Adrenal gland (tissue), 12 donors: ENCODE measurements around the gene TPSD1. TPM values are rescaled to one million over a fixed set of nuclear protein-coding genes. Genes with fewer than 3 reads are reported as not detected.

Source experiments
- DNase-seq, 7 donors: peaks; one replicate each; pipeline ENCODE4 v3.0.0-alpha.2; 2019 to 2020
- H3K27ac ChIP-seq, 5 donors: fragments of 200-600 bp; sonication (generic) in 4 of 5; 1 replicate in 3 of 5; 2 replicates in 2 of 5; pipeline versions ENCODE4 v1.5.1 to v1.8.0; 2016 to 2020; ENCODE audit warnings: mild to moderate bottlenecking in 1 of 5
- H3K27me3 ChIP-seq: fragments of 200-600 bp; 2 replicates; pipeline ENCODE4 v1.8.0; 2021
- H3K36me3 ChIP-seq, 2 donors: fragments of 200-600 bp; replicated peaks in 1 of 2; 1 replicate in 1 of 2; 2 replicates in 1 of 2; pipeline versions ENCODE4 v1.5.1 to v1.8.0; 2018 to 2022
- H3K4me1 ChIP-seq, 2 donors: fragments of 200-600 bp; replicated peaks in 1 of 2; 1 replicate in 1 of 2; 2 replicates in 1 of 2; pipeline versions ENCODE4 v1.5.1 to v1.8.0; 2018 to 2021
- H3K4me3 ChIP-seq, 4 donors: fragments of 200-600 bp; sonication (generic) in 3 of 4; one replicate each; pipeline ENCODE4 v1.5.1; 2016 to 2018
- H3K9me3 ChIP-seq, 3 donors: fragments of 200-600 bp; sonication (generic) in 1 of 3; replicated peaks in 1 of 3; 1 replicate in 2 of 3; 2 replicates in 1 of 3; pipeline versions ENCODE4 v1.5.1 to v1.8.0; 2016 to 2021
- POLR2A ChIP-seq, 2 donors: fragments of 450-650 bp; IDR thresholded peaks; one replicate each; pipeline ENCODE4 v1.6.1; 2017; ENCODE audit warnings: antibody characterized with exemption in 2 of 2, mild to moderate bottlenecking in 2 of 2, moderate library complexity in 1 of 2
- WGBS, 4 donors: extraction: QIAGEN DNeasy Blood & Tissue Kit in 2 of 4; methylation state at CpG; one replicate each; pipeline versions ENCODE4 v1.1.5 to v1.1.7; 2013 to 2017; 5-methylcytosine and 5-hydroxymethylcytosine counted together
- intact Hi-C, 2 donors: fragments of 100-400 bp; cut with DNase I; formaldehyde crosslinking; loops; one replicate each; pipeline versions ENCODE4 v1.14.1 to v1.15.0; 2022 to 2023
- polyA plus RNA-seq, 3 donors: library from polyadenylated mRNA; stranded (reverse); fragments of 200-250 nt in 2 of 3; fragments of 350-450 nt in 1 of 3; fragmentation: Illumina TruSeq in 1 of 3; extraction: RNeasy Lipid Tissue Mini Kit (QIAGEN cat#74804) in 1 of 3; gene quantifications; one replicate each; pipeline ENCODE4 v1.2.3, GENCODE V29; 2013 to 2014
- total RNA-seq, 9 donors: library from RNA; depleted of rRNA in 4 of 9; stranded (reverse); fragments of >200 nt in 4 of 9; fragments of 120-200 nt in 1 of 9; fragmentation: NEBNext Ultra II Directional in 1 of 9; extraction: Animal tissue kit (Norgen Biotek cat#: 25700) in 1 of 9; gene quantifications; one replicate each; pipeline versions ENCODE4 v1.1.0 to v1.2.4, GENCODE V29; 2013 to 2023
- TF ChIP-seq, protein P1 (sequence below), 6 experiments: fragments of 450-650 bp in 4 of 6; fragments of 200-600 bp in 2 of 6; sonication (generic) in 1 of 6; IDR thresholded peaks; 1 replicate in 5 of 6; 2 replicates in 1 of 6; pipeline versions ENCODE4 v1.5.1 to v1.8.0; 2016 to 2021; ENCODE audit warnings: antibody characterized with exemption in 6 of 6, mild to moderate bottlenecking in 2 of 6, moderate library complexity in 1 of 6
- donor health status: healthy with polysubstance abuse.
- donor health status: Bipolar disorder and iron deficiency.
- donor health status: DM: yes; HTN: yes; CAD: no.
- donor health status: DM: no; HTN: no; CAD: no.
- donor health status: DM: no; HTN: no; CAD: no.
- donor health status: DM: yes; HTN: yes; CAD: no.

The TPSD1 gene
- total and polyA plus RNA-seq, 12 donors, result 0.24 TPM; not detected in 11

DNA sequence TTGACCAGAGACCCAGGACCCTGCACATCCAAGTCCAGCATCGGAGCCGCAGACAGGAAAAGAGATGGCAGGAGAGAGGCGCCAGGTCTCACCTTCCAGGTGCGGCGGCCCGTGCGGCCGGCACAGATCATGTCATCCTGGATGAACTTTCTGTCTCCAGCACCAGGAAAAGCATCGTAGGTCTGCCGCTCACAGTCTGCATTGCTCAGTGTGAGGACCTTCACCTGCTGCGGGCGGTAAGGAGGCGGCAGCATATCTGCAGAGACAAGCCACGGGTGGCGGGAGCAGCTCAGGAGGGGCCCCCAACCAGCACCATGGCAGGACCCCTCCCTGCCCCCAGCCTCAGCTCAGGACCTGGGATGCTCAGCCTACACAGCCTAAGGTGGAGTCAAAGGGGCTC is 17.9 kb downstream of the TPSD1 start:
- WGBS, 4 donors, result 83 to 94% (median 92%) methylated on average over 6 to 15 of the region's 15 CpGs
- H3K27ac ChIP-seq, result no peak overlapping the region
- no peaks in the 10 kb centered on the region for H3K4me1 ChIP-seq
- no peaks in the 10 kb centered on the region for H3K36me3 ChIP-seq
- TF ChIP-seq POLR2A (IDR thresholded peaks at IDR 0.05), result no peak
- TF ChIP-seq, protein P1, sequence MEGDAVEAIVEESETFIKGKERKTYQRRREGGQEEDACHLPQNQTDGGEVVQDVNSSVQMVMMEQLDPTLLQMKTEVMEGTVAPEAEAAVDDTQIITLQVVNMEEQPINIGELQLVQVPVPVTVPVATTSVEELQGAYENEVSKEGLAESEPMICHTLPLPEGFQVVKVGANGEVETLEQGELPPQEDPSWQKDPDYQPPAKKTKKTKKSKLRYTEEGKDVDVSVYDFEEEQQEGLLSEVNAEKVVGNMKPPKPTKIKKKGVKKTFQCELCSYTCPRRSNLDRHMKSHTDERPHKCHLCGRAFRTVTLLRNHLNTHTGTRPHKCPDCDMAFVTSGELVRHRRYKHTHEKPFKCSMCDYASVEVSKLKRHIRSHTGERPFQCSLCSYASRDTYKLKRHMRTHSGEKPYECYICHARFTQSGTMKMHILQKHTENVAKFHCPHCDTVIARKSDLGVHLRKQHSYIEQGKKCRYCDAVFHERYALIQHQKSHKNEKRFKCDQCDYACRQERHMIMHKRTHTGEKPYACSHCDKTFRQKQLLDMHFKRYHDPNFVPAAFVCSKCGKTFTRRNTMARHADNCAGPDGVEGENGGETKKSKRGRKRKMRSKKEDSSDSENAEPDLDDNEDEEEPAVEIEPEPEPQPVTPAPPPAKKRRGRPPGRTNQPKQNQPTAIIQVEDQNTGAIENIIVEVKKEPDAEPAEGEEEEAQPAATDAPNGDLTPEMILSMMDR (IDR thresholded peaks at IDR 0.05), result no peak
- no peaks in the 10 kb centered on the region for H3K9me3 ChIP-seq
- DNase-seq, result no peak
- peaks cover 14% of the 10 kb centered on the region for H3K27me3 ChIP-seq
- intact Hi-C loops, result no loop called here
- H3K4me3 ChIP-seq, result no peak overlapping the region

DNA sequence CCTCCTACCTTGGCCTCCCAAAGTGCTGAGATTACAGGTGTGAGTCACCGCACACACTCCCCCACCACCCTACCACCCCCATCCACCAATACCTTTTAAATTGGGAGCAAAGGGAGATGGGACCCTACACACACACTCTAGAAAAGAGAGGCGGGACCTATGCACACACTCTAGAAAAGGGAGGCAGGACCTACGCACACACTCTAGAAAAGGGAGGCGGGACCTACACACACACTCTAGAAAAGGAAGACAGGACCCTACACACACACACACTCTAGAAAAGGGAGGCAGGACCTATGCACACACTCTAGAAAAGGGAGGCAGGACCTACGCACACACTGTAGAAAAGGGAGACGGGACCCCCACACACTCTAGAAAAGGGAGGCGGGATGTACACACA is 18.9 kb downstream of the TPSD1 start:
- peaks cover 14% of the 10 kb centered on the region for H3K27me3 ChIP-seq
- intact Hi-C loops, result no loop called here
- H3K4me1 ChIP-seq, result no peaks in the 10 kb centered on the region
- DNase-seq, result no peak
- WGBS, 4 donors, result 81 to 92% (median 90%) methylated on average over 7 of the region's 7 CpGs
- H3K9me3 ChIP-seq, result no peaks in the 10 kb centered on the region
- no peak overlapping the region for H3K4me3 ChIP-seq
- no peak for TF ChIP-seq POLR2A (IDR thresholded peaks at IDR 0.05)
- TF ChIP-seq, protein P1 (IDR thresholded peaks at IDR 0.05), result no peak
- no peaks in the 10 kb centered on the region for H3K36me3 ChIP-seq
- H3K27ac ChIP-seq, result no peak overlapping the region

DNA sequence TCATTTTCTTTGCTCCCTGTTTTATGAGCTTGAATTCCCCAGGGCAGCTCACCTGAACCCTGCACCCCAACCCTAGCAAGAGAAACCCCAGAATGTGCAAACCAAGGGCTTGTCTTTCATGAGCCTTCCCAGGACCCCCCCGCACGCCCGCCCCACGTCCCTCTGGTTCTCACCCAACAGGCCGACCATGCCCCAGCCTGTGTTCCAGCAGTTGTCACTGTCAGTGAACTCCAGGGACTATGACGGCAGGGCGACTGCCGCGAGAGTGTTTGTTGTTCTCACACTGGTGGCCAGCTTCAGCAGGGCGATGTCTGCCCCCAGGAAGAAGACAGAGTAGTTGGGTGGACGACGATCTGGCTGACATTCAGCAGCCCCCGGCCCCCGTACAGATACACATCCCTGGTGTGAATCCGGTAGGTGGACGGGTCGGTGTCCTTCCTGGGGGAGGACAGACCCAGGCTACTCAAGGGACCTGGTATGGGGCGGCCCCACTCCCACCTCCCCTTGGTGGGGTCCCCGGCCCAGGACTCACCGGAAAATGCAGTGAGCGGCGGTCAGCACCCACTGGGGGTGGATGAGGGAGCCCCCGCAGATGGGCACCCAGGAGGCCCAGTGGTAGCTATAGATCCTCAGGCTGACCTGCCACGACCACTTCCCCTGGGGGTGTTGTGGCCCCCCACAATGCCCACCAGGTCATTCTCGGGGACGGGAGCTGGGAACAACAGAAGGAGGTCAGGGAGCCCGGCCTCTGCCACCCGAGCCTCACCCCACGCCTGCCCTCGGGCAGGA is 20.1 kb downstream of the TPSD1 start:
- TF ChIP-seq POLR2A (IDR thresholded peaks at IDR 0.05), result no peak
- TF ChIP-seq, protein P1 (IDR thresholded peaks at IDR 0.05), result no peak
- peaks cover 14% of the 10 kb centered on the region for H3K27me3 ChIP-seq
- no peaks in the 10 kb centered on the region for H3K9me3 ChIP-seq
- H3K4me3 ChIP-seq, result no peak overlapping the region
- intact Hi-C loops, result no loop called here
- 50 to 67% (median 64%) methylated on average over 5 to 30 of the region's 30 CpGs for WGBS, 4 donors
- H3K4me1 ChIP-seq, result no peaks in the 10 kb centered on the region
- no peak for DNase-seq
- no peaks in the 10 kb centered on the region for H3K36me3 ChIP-seq
- H3K27ac ChIP-seq, result no peak overlapping the region

DNA sequence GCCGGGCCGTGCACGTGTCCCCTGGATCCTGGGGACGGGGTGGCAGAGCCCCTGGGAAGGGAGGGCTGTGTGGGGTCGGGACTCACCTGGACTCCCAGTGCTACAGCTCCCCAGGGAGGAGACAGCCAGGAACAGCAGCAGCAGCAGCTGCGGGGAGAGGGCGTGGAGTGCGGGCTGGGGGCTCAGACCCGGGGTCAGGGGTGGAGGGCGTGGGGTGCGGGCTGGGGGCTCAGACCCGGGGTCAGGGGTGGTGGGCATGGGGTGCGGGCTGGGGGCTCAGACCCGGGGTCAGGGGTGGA is 20.7 kb downstream of the TPSD1 start:
- Histone ChIP-seq H3K4me3 (no peak overlapping the region), H3K27me3 (peaks cover 14% of the 10 kb centered on the region), H3K4me1 (no peaks in the 10 kb centered on the region), H3K27ac (no peak overlapping the region), H3K36me3 (no peaks in the 10 kb centered on the region), H3K9me3 (no peaks in the 10 kb centered on the region)
- intact Hi-C loops, result no loop called here
- no peak for DNase-seq
- WGBS, 4 donors, result 71 to 87% (median 82%) methylated on average over 5 to 14 of the region's 14 CpGs; no CpG with 5 or more reads in 1 of the 4 donors
- no peak for TF ChIP-seq POLR2A (IDR thresholded peaks at IDR 0.05)
- TF ChIP-seq, protein P1 (IDR thresholded peaks at IDR 0.05), result no peak
